ENCODE measurements around the gene STMN1.

STMN1 gene

DNA sequence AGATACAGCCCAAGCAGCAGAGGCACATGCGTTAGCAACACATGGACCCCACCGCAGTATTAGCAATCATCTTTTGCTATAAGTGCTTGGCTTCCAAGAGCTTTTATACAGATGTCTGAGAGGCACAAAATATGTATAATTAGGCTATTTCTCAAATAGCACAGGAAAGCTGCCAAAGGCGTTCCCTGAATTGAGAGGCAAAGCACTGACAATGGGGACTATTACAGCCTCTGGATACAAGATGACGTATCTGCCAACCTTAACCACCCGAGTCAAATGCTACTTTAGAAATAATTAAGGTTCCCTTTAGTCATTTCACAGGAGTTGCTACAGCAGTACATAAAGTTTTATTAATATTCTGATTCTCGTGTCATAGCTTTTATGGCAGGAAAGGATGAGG is 6.4 kb downstream of the STMN1 start:
- Histone ChIP-seq H3K27me3 (ENCODE audit: insufficient read depth, low read depth) (no peaks in the 10 kb centered on the region), H4K20me1 (ENCODE audit: insufficient read depth) (0 out of 2 replicates have a peak, but pooled peaks cover 3% of the 10 kb centered on the region), H3K9ac (no peak overlapping the region), H3K4me2 (no peak overlapping the region), H3K79me2 (ENCODE audit: insufficient read depth, low read depth) (peaks cover 28% of the 10 kb centered on the region), H3K4me1 (ENCODE audit: low read depth, poor library complexity, severe bottlenecking) (peaks cover 42% of the 10 kb centered on the region), H2AFZ (ENCODE audit: low read depth) (no peak overlapping the region), H3K36me3 (ENCODE audit: insufficient read depth) (peaks cover 4% of the 10 kb centered on the region; the same call in 1 of the 2 replicates), H3K4me3 (IDR thresholded peaks at IDR 0.05; ENCODE audit: insufficient read depth, low read depth, low read length) (no peak overlapping the region), H3K27ac (no peak overlapping the region)
- TF ChIP-seq, protein P1, sequence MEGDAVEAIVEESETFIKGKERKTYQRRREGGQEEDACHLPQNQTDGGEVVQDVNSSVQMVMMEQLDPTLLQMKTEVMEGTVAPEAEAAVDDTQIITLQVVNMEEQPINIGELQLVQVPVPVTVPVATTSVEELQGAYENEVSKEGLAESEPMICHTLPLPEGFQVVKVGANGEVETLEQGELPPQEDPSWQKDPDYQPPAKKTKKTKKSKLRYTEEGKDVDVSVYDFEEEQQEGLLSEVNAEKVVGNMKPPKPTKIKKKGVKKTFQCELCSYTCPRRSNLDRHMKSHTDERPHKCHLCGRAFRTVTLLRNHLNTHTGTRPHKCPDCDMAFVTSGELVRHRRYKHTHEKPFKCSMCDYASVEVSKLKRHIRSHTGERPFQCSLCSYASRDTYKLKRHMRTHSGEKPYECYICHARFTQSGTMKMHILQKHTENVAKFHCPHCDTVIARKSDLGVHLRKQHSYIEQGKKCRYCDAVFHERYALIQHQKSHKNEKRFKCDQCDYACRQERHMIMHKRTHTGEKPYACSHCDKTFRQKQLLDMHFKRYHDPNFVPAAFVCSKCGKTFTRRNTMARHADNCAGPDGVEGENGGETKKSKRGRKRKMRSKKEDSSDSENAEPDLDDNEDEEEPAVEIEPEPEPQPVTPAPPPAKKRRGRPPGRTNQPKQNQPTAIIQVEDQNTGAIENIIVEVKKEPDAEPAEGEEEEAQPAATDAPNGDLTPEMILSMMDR (conservative IDR thresholded peaks at IDR 0.05; ENCODE audit: low read depth, low read length) = no peak

DNA sequence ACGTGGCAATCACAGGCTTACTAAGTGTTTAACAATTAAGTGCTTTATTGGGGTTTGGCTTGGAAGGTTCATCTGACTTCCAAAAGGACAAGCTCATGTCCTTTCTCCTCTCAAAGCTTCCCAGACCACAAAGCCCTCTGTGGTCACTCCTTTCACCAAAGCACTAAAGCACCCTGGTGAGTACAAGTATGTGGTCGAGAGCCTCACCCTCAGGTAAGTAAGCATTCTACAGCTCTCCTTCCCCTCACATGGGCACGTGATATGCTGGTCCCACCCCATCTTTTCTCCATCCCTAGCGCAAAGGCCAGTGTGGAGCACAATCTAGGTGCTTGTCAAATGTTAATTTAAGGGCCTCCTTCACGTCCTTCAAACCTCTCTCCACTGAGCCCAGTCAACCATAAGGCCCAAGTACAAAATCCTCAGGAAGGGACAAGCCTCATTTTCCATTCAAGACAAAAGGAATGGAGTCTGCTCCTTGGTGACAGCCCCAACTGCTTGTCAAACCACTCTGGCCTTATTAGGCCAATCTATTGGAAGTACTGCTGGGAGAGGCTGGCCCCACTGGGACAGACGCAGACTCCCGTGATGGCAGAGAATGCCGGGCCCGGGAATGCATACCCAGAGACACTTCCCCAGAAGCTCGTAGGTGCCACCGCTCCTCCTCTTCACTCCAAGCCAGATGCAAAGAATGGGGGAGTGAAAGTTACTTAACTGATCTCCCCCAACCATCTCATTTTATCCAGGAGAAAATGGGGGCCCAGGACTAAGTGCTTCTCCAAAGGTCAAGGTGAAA is 7.8 kb downstream of the STMN1 start:
- Histone ChIP-seq H3K9ac (no peak overlapping the region), H2AFZ (ENCODE audit: low read depth) (no peak overlapping the region), H3K4me1 (ENCODE audit: low read depth, poor library complexity, severe bottlenecking) (peaks cover 28% of the 10 kb centered on the region), H3K79me2 (ENCODE audit: insufficient read depth, low read depth) (peaks cover 14% of the 10 kb centered on the region), H3K4me2 (no peak overlapping the region), H3K27ac (no peak overlapping the region), H4K20me1 (ENCODE audit: insufficient read depth) (0 out of 2 replicates have a peak, but pooled peaks cover 3% of the 10 kb centered on the region), H3K27me3 (ENCODE audit: insufficient read depth, low read depth) (no peaks in the 10 kb centered on the region), H3K36me3 (ENCODE audit: insufficient read depth) (peaks cover 4% of the 10 kb centered on the region; the same call in 1 of the 2 replicates), H3K4me3 (IDR thresholded peaks at IDR 0.05; ENCODE audit: insufficient read depth, low read depth, low read length) (no peak overlapping the region)
- TF ChIP-seq, protein P1 (conservative IDR thresholded peaks at IDR 0.05; ENCODE audit: low read depth, low read length) = no peak

DNA sequence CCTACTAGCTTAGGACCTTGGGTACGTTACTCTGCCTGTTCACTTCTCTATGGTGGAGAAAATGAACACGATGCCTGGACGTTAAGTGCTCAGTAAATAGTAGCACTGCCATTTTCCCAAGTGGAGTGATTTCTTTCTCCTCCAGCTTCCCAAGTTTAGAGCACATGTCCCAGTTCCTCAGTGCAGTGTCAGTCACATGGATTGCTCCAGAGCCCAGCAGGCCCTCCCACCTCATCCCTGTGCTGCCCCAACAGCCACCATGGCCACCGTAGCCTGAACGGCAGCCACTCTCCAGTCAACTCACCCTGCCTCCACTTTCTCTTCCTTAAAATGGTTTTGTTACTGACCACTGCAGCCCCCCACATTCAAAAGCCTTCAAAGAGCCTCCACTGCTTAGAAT is 8.5 kb downstream of the STMN1 start:
- Histone ChIP-seq H3K27ac (no peak overlapping the region), H3K36me3 (ENCODE audit: insufficient read depth) (peaks cover 3% of the 10 kb centered on the region; the same call in 1 of the 2 replicates), H3K4me2 (no peak overlapping the region)

DNA sequence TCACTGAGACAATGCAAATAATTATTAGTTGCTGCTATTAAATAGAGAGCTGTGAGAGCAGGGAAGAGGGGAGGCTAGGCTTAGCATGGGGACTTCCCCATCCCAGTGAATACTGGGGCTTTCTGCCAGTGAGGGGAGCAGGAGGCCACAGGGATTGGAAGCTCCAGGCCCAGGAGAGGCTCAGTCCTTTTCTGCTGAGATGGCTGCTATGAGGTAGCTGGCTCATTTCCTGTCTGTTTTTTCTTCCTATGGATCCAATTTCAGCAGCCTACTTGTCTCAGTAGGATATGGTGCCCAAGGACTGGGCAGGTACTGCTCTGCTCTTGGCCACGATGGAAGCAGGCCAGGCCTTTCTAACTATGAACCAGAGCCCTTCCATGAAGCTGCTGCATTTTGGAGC is 10.0 kb downstream of the STMN1 start:
- H3K27me3 ChIP-seq (ENCODE audit: insufficient read depth, low read depth) = no peaks in the 10 kb centered on the region
- no peak overlapping the region for H3K4me2 ChIP-seq
- H4K20me1 ChIP-seq (ENCODE audit: insufficient read depth) = no peaks in the 10 kb centered on the region
- H3K79me2 ChIP-seq (ENCODE audit: insufficient read depth, low read depth) = no peaks in the 10 kb centered on the region
- H2AFZ ChIP-seq (ENCODE audit: low read depth) = no peak overlapping the region
- H3K27ac ChIP-seq = no peak overlapping the region
- H3K9ac ChIP-seq = no peak overlapping the region
- TF ChIP-seq, protein P1 (conservative IDR thresholded peaks at IDR 0.05; ENCODE audit: low read depth, low read length) = no peak
- peaks cover 16% of the 10 kb centered on the region for H3K4me1 ChIP-seq (ENCODE audit: low read depth, poor library complexity, severe bottlenecking)
- H3K36me3 ChIP-seq (ENCODE audit: insufficient read depth) = no peaks in the 10 kb centered on the region; the same call in 1 of the 2 replicates
- H3K4me3 ChIP-seq (IDR thresholded peaks at IDR 0.05; ENCODE audit: insufficient read depth, low read depth, low read length) = no peak overlapping the region

More for the DNA sequence above, 8.5 kb downstream of the STMN1 start:
- no peaks in the 10 kb centered on the region for H3K27me3 ChIP-seq (ENCODE audit: insufficient read depth, low read depth)
- no peaks in the 10 kb centered on the region for H4K20me1 ChIP-seq (ENCODE audit: insufficient read depth)
- H3K4me1 ChIP-seq (ENCODE audit: low read depth, poor library complexity, severe bottlenecking) = peaks cover 21% of the 10 kb centered on the region
- H3K9ac ChIP-seq = no peak overlapping the region
- H3K4me3 ChIP-seq (IDR thresholded peaks at IDR 0.05; ENCODE audit: insufficient read depth, low read depth, low read length) = no peak overlapping the region
- H3K79me2 ChIP-seq (ENCODE audit: insufficient read depth, low read depth) = peaks cover 8% of the 10 kb centered on the region
- TF ChIP-seq, protein P1 (conservative IDR thresholded peaks at IDR 0.05; ENCODE audit: low read depth, low read length) = no peak
- no peak overlapping the region for H2AFZ ChIP-seq (ENCODE audit: low read depth)

All from KMS-11 (cell line).